Measurements from ENCODE around the gene IVD.

DNA sequence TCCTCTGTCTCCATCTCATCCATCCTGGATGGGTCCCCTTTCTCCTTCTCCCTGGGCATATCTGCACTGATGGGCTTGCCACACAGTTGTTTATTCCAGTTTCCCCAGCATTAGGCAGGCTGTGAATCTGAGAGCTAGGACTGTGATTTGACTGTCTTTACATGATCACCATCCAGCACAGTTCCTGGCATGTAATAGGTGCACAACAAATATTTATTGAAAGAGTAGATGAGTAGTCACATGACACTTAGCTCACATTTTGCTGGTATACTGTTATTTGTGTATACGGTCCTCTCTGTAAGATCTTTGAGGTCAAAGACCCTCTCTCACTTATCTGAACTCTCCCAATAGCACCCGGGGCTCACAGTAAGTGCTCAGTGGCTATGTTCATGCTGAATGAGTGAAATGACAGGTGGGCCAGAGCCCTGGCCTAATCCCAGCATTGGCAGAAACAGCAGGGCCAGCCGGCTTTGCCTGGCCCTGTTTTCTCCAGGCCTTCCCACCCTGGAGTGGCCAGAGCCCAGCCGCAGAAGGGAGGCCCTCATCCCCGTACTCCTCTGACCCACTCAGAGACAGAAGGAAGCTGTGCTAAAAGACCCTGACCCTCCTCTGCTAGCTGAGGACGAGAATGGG, 19.0 kb downstream of the IVD start:
- no peak for TF ChIP-seq POLR2A (IDR thresholded peaks at IDR 0.05)
- TF ChIP-seq, protein P1, sequence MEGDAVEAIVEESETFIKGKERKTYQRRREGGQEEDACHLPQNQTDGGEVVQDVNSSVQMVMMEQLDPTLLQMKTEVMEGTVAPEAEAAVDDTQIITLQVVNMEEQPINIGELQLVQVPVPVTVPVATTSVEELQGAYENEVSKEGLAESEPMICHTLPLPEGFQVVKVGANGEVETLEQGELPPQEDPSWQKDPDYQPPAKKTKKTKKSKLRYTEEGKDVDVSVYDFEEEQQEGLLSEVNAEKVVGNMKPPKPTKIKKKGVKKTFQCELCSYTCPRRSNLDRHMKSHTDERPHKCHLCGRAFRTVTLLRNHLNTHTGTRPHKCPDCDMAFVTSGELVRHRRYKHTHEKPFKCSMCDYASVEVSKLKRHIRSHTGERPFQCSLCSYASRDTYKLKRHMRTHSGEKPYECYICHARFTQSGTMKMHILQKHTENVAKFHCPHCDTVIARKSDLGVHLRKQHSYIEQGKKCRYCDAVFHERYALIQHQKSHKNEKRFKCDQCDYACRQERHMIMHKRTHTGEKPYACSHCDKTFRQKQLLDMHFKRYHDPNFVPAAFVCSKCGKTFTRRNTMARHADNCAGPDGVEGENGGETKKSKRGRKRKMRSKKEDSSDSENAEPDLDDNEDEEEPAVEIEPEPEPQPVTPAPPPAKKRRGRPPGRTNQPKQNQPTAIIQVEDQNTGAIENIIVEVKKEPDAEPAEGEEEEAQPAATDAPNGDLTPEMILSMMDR (IDR thresholded peaks at IDR 0.05 in 8 of 11, conservative IDR thresholded peaks at IDR 0.05 in 3 of 11), result no peak

All from spleen (tissue), 7 donors.